Activated gamma-delta T cell treated with anti-CD3 and anti-CD28 coated beads, Interleukin-2, amount 50 U/mL, for 16 hours (primary cell): ENCODE data around the gene LRIT3.
"Not testable (repeated sequence)": the region's sequence is repeated elsewhere in the genome, so short reads cannot be mapped to it uniquely, and the experiment has no call there.

Source experiments
- DNase-seq: peaks from one replicate; pipeline ENCODE4 v3.0.0-alpha.2; 2020; ENCODE audit warnings: low read depth

Gene LRIT3

DNA sequence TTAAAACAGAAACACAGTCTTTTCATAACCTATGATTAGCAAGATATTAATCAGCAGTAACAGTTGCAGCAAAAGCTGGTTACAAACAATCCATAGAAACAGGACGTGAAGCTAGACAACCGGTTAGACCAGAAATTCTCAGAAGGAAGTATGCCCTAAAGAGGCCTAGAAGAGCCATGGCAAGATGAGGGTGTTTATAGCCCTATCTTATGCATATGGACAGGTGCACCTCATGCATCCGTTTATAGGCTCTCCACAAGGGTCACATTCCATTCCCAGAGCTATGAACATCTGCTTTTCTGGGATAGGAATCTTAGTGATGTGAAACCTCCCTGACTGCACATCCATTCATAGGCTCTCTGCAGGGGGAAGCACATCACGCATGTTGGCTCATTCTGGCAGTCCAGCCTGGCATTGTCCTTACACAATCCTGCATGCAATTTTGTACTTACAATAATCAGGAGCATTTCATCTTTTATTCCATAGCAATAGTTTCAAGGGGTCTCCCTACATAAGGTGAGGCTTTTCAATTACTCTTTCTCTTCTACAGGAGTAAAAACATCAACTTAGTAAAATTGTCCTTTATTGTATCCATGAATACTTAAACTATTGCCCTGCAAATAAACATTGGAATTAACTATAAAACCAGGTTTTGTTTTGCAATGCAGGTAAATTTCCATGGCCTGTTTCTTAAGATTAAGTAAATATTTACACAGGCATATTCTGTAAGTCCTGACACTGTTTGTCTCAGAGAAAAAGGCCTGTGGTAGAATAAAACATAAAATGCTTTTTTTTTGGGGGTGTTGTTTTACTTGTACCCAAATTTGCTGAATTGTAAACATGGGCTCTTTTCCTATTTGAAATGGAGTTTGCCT, 11.8 kb downstream of the LRIT3 start:
- not testable (repeated sequence) for DNase-seq

DNA sequence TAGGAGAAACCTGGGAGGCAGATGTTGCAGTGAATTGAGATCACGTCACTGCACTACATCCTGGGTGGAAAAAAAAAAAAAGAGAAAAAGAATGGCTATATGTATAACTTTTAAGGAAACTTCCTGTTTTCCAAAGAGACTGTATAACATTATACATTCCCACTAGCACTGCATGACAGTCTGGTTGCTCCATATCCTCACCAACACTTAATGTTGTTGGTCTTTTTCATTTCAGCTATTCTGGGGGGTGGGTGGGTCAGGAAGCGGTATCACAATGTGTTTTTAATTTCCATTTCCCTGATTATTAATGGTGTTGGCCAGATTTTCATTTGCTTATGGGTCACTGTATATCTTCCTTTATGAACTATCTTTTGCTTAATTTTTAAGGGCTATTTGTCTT, 13.4 kb downstream of the LRIT3 start:
- no peak for DNase-seq

DNA sequence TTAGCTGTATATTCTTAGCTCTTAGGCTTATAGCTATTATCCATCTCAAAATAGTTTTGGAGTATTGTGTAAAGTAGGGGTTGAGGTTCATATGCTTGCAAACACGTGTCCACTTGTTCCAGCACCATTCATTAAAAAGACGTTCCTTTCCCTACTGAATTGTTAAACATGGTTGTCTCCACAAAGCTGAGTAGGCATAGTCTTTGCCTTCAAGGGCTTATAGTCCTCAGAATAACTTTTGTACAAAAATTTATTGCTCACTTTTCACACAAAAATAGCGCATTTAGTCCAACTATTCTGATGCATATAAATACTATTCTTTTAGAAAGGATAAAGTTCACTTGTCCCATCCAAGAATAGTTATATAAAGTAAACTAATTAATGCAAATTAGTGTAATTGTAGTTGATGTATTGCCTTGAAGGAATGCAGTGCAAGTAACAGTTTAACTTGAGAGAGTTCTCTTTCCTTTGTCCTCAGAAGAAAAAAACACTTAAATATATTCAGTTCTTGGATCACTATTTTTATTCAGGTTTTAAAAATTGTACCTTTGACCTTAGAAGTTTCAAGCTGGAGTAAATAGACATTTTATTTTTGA, 14.1 kb downstream of the LRIT3 start:
- no peak for DNase-seq

DNA sequence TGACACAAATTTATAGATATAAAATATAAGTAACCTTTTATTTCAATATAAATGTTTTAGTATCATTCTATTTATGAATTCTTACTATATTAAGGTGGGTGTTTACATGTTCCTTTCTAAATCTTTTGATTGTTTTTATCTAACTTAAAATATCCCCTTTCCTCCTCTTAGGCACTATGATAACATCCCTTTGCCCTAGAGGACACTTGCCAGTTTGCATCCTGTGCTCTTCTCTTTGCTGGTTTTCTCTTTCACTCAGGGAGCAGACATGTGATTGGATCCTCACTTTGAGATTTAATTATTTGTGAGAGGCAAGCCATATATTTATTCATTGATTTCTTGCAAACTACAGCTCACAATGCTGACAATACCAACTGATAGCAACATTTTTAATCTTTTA, 16.2 kb downstream of the LRIT3 start:
- no peak for DNase-seq

DNA sequence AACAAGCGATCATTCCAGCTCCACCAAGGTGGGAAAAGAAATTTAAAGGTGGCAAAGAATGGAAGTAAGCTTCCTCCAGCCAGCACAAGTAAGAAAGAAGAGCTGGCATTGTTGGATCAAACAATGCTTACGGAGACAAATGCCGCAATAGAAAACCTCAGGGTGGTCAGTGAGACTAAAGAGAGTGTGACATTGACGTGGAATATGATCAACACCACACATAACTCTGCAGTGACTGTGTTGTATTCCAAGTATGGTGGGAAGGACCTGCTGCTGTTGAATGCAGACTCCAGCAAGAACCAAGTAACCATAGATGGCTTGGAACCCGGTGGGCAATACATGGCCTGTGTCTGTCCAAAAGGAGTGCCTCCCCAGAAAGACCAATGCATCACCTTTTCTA, 22.2 kb downstream of the LRIT3 start:
- no peak for DNase-seq

DNA sequence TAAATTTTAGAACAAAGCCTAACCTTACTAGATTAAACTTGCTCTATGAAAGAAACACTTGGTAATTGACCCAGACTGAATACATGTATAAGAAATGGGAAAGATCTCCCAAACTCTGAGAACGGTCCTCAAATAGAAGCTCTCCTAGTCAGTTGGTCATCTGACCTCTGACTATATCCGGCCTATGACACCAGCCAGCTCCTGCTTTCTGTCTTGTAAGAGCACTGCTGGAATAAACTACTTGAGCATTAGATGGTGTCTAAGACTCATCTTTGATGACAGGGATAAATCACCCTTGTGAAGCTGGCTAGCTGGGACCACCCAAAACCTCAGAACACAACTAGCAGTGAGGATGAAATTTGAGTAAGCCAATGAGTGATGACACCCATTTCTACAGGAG, 24.2 kb downstream of the LRIT3 start:
- no peak for DNase-seq

DNA sequence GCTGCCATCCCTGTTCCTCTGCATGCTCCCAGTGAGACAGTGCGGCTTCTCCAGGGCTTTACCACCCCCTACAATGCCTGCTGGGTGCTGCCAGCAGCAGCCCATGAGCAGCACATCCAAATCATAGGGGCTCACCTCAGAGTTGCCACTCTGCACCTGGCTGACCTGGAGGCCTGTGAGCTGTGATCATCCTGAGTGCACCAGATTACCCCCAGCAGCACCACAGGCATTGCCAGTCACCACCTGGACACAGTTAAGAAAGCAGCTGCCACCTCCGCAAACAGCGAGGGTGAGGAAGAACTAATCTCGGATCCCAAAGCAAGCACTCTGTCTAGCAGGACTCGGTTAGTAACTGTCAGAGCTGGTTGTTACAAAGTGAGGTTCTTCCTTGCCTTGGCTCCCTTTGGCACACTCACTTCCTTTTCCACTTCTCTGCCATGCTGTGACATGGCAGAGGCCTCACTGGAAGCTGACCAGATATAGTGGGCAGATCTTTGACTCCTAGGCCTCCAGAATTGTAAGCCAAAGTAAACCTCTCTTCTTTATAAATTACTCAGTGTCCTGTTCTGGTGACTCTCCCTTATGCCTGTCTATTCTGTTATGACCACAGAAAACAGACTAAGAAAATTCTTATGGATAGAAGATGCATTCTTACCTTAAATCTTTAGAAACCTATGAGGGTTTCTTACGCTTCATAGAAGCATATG, 25.2 kb downstream of the LRIT3 start:
- no peak for DNase-seq

DNA sequence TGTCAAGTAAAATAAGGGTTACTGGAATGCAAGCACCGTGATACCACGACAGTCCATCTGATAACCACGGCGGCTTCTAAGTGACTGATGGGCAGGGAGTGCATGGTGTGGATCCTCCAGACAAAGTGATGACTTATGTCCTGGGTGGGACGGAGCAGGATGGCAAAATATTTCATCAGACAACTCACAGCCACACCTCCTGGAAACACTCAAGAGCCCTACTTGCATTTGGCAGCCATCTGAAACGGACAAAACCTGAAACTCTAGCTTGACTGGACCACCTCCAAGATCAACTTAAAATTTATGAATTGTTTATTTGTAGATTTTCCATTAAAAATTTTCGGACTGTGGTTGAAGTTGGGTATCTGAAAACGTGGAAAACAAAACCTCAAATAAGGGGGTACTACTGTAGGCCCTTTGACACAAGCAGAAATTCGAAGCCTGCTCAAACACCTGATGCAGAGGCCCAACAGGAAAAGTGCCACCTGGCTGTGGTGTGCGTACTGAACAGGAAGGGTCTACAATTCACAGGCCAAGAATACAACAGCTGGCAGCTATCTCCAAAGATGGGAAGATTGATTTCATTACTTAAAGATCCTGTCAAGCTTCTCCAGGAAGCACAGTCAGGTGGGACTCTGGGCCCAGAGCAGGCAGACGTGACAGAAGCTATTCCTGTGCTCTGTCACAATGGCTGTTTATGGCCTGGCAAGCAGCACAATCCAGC, 26.0 kb downstream of the LRIT3 start:
- DNase-seq, result no peak

DNA sequence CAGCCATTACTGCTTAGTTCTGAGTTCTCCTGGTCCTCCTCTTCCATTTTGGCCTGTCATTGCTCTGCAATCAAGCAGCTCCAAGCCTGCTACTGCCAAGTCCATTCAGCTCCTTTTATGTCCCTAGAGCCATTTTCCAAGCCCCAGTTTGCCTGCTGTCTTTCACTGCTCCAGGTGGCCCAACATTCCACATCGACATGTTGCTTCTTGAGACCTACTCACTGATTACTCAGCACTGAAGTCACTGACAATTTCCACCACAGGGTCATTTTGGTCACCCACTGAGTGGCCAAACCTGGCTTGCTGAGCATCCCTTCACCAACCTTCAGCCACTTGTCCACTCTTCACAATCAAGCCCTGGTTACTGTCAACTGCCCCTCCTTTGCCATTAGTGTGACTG, 27.2 kb downstream of the LRIT3 start:
- DNase-seq, result no peak

DNA sequence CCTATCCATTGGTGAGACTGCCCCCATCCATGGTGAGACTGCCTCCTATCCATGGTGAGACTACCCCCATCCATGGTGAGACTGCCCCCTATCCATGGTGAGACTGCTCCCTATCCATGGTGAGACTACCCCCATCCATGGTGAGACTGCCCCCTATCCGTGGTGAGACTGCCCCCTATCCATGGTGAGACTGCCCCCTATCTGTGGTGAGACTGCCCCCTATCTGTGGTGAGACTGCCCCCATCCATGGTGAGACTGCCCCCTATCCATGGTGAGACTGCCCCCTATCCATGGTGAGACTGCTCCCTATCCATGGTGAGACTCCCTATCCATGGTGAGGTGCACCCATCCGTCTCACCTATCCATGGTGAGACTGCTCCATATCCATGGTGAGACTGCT, 27.6 kb downstream of the LRIT3 start:
- not testable (repeated sequence) for DNase-seq

DNA sequence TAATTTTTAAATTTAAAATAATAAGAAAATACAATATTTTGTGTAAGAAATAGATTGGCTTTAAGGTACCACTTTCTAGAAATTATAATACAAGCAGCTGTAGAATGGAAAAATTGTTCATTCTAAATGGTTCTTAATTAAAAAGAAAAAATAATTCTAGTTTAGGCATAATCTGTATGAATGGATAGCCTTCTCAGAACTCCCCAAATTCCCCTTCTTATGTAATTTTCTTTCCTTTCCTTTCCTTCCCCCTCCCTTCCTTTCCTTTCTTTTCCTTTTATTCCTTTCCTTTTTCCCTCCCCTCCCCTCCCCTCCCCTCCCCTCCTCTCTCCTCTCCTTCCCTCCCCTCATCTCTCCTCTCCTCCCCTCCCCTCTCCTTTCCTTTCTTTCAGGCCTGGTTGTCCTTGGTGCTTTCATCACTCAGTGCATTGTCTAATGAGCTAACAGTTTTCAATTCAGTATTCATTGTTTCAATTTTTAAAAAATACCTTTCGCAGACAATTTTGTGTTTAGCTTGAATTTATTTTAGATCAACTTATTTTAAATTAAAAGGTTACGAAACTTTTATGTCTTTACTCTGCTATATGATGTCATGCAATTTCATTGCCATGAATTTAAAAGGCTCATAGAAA, 28.8 kb downstream of the LRIT3 start:
- no peak for DNase-seq

DNA sequence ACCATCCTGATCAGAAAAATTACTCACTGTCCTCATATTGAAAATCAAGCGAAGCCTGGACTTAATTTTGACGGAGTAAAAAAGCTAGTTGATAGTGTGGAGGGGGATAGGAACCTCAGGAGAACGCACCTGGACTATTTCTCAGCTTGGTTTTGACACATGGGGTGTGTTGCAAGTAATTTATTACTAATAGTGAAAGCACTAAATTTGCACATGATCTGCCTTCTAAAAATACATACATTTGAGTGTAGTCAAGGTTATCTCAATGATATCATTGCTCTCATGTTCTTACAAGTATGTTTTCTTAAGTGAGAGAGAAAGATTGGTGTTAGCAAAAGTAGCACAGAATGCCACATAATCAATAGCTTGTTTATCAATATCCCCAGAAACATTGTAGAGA, 29.5 kb downstream of the LRIT3 start:
- no peak for DNase-seq

DNA sequence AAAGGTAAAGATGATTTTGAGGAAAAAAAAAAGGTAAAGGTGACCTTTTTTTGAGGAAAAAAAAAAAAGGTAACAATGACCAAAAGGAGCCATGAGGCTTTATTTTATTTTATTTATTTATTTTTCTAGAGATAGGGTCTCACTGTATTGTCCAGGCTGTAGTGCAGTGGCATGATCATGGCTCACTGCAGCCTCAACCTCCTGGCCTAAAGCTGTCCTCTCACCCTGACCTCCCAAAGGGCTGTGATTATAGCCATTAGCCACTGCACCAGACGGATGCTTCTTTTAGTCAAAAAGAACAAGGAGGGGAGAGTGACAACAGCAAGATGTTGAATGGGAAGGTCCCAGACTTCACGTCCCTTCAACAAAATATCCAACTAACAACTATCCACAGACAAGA, 30.4 kb downstream of the LRIT3 start:
- no peak for DNase-seq

DNA sequence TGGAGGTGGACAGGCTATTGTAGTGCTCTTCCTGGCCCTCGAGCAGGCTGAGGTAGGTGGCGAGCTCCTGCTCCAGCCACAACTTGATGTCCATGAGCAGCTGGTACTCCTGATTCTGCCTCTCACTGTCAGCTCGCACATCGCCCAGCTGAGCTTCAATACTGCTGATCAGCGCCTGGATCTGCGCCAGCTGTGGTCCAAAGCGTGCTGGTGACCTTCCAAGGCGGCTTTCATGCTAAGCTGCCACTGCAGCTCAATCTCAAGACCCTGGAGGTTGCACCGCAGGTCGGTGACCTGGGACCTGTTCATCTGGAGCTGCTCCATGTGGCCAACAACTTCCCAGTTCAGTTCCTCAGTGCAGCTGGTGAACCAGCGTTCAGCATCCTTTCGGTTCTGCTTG, 31.2 kb downstream of the LRIT3 start:
- DNase-seq, result no peak

DNA sequence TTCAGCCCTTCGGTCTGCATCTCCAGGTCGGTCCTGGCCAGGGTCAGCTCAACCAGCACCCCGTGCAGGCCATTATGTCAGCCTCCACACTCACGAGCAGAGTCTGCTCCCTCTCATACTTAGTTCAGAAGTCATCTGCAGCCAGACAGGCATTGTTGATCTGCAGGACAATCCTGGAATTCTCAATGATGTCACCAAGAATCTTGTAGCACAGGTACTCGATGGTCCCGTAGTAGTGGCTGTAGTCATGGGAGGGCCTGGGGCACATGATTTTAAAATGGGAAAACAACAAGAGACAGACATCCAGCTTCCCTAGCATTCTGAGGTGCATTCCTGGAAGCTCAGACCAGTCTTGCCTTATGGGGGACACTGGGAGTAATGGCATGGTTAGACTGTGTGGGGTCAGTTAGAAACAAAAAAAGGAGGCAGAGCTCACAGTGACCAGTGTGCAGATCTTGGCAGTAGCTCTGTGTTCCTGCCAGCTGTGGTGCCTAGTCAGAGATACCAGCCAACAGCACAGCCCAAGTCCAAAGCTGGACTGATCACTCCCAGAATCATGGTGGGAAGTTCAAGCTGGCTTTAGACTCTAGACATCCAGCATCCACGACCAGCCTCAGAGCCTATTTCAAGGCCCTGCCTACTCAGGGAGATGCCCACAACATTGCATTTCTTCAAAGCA, 31.9 kb downstream of the LRIT3 start:
- DNase-seq, result no peak

DNA sequence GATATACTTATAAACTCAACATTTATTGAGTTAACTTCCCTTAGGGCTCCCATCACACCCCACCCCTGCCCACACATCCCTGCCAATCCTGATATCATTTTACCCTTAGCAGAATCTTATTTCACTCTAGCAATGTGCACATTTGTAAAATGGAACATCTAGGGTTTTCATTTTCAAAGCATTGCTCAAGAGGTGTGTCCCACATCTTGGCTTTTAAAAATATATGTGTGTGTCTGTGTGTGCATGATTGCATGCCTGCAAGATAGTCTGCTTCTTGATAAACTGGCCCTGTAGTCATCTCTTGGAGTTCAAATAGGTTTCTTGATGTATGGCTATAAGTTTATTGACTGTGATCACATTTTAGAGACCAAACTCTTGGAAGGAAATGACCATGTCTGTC, 38.4 kb downstream of the LRIT3 start:
- DNase-seq, result no peak

DNA sequence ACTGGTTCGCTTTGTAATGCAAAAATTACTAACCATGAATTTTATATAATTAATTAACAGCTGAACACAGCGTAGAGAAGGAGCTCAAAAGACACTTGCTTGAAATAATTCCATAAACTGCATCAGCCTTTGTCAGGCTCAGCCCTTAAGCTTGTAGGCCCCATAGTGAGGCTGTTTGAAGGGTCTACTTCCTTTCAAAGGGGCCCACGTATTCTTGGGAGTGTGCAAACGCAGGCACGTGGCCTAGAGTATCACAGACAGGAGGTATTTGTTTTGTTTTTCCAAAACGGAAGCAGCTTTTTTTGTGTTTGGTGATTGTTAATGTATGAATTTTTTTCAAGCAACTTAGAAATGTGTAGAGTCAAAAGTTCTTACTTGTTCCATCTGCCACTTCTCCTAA, 39.2 kb downstream of the LRIT3 start:
- no peak for DNase-seq

DNA sequence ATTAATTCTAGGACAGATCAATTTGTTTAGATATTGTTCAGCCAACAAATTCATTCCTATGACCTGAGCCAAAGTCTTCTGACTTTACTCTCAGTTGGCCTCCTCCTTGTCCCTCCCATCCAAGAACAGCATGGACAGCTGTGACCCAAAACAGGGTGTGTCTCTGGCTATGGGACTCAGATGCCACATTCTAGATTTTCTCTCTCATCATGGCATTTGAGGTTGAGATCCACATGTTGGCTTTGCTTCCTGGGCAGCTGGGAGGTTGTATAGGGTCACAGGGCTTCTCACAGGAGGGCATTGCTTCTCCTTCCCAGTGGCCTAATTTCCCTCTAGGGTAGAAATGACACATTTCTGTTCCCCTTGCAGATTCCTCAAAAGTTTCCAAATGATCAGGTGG, 42.2 kb downstream of the LRIT3 start:
- no peak for DNase-seq

DNA sequence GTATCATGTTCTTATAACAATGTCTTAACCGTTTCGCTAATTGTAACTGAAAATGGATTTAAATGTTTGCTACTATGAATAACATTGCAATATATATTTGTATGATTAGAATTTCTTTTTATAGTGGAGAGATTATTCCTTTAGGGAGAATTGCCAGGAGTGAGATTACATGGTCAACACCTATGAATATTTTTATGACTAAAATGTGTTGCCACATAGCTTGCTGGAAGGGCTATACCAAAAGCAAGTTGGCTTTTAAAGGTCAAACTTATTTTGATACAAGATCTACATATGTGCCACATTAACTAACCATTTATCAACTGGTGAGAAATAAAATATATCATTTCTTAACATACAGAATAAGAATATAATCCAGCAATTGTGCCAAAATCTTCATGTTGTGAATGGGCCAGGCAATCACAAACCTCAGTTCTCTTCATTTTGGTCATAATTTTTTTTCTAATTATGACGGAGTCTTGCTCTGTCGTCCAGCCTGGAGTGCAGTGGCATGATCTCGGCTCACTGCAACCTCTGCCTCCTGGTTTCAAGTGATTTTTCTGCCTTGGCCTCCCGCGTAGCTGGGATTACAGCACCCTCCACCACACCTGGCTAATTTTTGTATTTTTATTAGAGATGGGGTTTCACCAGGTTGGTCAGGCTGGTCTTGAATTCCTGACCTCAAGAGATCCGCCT, 54.8 kb downstream of the LRIT3 start:
- no peak for DNase-seq

DNA sequence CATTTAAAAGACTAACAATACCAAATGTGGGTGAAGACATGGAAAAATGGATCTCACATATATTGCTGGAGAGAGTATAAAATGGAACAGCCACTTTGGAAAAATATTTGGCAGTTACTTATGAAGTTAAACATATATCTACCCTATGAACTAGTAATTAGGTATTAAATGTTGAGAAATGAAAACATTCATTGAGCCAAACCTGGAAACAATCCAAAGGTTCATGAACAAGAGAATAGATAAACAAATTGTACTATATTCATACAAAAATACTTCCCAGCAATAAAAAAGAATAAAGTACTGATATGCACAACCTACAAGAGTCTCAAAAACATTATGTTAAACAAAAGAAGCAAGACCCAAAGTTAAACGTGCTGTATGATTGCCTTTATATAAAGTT, 60.8 kb downstream of the LRIT3 start:
- DNase-seq, result no peak

DNA sequence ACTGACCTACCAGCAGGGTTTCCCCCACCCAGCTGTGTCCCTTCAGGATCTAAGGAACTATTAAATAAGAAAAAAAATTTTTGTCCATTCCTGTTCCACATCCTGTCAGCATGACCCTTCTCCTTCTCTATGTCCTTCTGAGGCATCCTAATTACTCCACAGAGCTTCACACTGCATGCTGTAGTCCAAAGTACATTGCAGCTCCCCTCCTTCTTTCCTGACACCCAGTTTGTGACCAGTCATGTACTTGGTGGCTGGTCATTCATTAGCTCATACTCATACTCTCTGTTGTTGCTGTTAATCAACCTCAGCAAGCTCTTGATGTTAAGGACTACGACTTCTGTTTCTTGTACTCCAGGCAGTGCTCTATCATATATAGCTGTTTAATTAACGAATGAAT, 62.3 kb downstream of the LRIT3 start:
- no peak for DNase-seq
